HG02759 (cell line): Measurements from ENCODE around the gene C3orf20.

Source experiments
- ATAC-seq: cut with Tn5 transposase; IDR thresholded peaks from one replicate; pipeline ENCODE4 v1.9.1; 2021; ENCODE audit warnings: mild to moderate bottlenecking, moderate library complexity; ENCODE audit not compliant: unreplicated experiment

Gene C3orf20

GRCh38 chr3:14772533-14773138 lies 97.7 kb downstream of the C3orf20 start:
- no peak for ATAC-seq

- ATAC-seq, result no peak
Measured at GRCh38 chr3:14773281-14773680, 98.3 kb downstream of the C3orf20 start.

GRCh38 chr3:14773691-14774128 lies 98.8 kb downstream of the C3orf20 start:
- ATAC-seq, result no peak

GRCh38 chr3:14774431-14774830 lies 99.5 kb downstream of the C3orf20 start:
- ATAC-seq, result no peak

GRCh38 chr3:14775011-14775410 lies 100.1 kb downstream of the C3orf20 start:
- no peak for ATAC-seq

GRCh38 chr3:14775563-14775962 lies 100.6 kb downstream of the C3orf20 start:
- no peak for ATAC-seq

GRCh38 chr3:14779069-14779685 lies 104.2 kb downstream of the C3orf20 start:
- ATAC-seq, result no peak

GRCh38 chr3:14780927-14781507 lies 106.1 kb downstream of the C3orf20 start:
- ATAC-seq, result peak; percentile 72

- no peak for ATAC-seq
Measured at GRCh38 chr3:14783480-14784086, 108.6 kb downstream of the C3orf20 start.

GRCh38 chr3:14784087-14784681 lies 109.2 kb downstream of the C3orf20 start:
- no peak for ATAC-seq

GRCh38 chr3:14785207-14786155 lies 110.5 kb downstream of the C3orf20 start:
- ATAC-seq, result no peak

- ATAC-seq, result no peak
Measured at GRCh38 chr3:14786369-14786768, 111.4 kb downstream of the C3orf20 start.

- ATAC-seq, result no peak
Measured at GRCh38 chr3:14787630-14788029, 112.7 kb downstream of the C3orf20 start.

- no peak for ATAC-seq
Measured at GRCh38 chr3:14788644-14789043, 113.7 kb downstream of the C3orf20 start.

- ATAC-seq, result no peak
Measured at GRCh38 chr3:14789221-14789620, 114.3 kb downstream of the C3orf20 start.

GRCh38 chr3:14789640-14790285 lies 114.8 kb downstream of the C3orf20 start:
- no peak for ATAC-seq

GRCh38 chr3:14791343-14791945 lies 116.5 kb downstream of the C3orf20 start:
- ATAC-seq, result no peak

- no peak for ATAC-seq
Measured at GRCh38 chr3:14792691-14793121, 117.8 kb downstream of the C3orf20 start.

- ATAC-seq, result no peak
Measured at GRCh38 chr3:14793126-14793857, 118.4 kb downstream of the C3orf20 start.
